Endothelial cell (in vitro differentiated cells): Measurements from ENCODE around the gene USP36. TPM values are rescaled to one million over a fixed set of nuclear protein-coding genes. Genes with fewer than 3 reads are reported as not detected.

Experiments
- DNase-seq: peaks from one replicate; pipeline ENCODE4 v3.0.0; 2021; ENCODE audit warnings: low spot score
- H3K27ac Mint-ChIP-seq: one replicate; pipeline ENCODE4 v1.8.0; 2021; ENCODE audit warnings: mixed read lengths, inconsistent platforms; ENCODE audit not compliant: unreplicated experiment
- H3K27me3 Mint-ChIP-seq: one replicate; pipeline ENCODE4 v1.8.0; 2021; ENCODE audit warnings: mild to moderate bottlenecking, moderate library complexity, mixed read lengths, inconsistent platforms; ENCODE audit not compliant: unreplicated experiment
- H3K36me3 Mint-ChIP-seq: one replicate; pipeline ENCODE4 v1.8.0; 2021; ENCODE audit warnings: mild to moderate bottlenecking, low read depth, mixed read lengths, inconsistent platforms; ENCODE audit not compliant: unreplicated experiment
- H3K4me1 Mint-ChIP-seq: one replicate; pipeline ENCODE4 v1.8.0; 2021; ENCODE audit warnings: mild to moderate bottlenecking, mixed read lengths, inconsistent platforms; ENCODE audit not compliant: unreplicated experiment
- H3K4me3 Mint-ChIP-seq: one replicate; pipeline ENCODE4 v1.8.0; 2021; ENCODE audit warnings: mild to moderate bottlenecking, mixed read lengths, inconsistent platforms; ENCODE audit not compliant: unreplicated experiment
- H3K9me3 Mint-ChIP-seq: one replicate; pipeline ENCODE4 v1.8.0; 2021; ENCODE audit warnings: mixed read lengths, inconsistent platforms; ENCODE audit not compliant: unreplicated experiment
- CTCF ChIP-seq: fragments of 200-600 bp; sonication (generic); IDR thresholded peaks from one replicate; pipeline ENCODE4 v1.5.0; 2021; ENCODE audit warnings: antibody characterized with exemption; ENCODE audit not compliant: unreplicated experiment
- total RNA-seq: library from RNA; stranded (reverse); fragmentation: NEBNext Ultra II Directional; extraction: Animal tissue kit (Norgen Biotek cat#: 25700); gene quantifications from one replicate; pipeline ENCODE4 v1.2.1, GENCODE V29; 2021; ENCODE audit not compliant: unreplicated experiment

USP36 gene
- total RNA-seq, 1 donor from 2014 or later, result 56.7 TPM

DNA sequence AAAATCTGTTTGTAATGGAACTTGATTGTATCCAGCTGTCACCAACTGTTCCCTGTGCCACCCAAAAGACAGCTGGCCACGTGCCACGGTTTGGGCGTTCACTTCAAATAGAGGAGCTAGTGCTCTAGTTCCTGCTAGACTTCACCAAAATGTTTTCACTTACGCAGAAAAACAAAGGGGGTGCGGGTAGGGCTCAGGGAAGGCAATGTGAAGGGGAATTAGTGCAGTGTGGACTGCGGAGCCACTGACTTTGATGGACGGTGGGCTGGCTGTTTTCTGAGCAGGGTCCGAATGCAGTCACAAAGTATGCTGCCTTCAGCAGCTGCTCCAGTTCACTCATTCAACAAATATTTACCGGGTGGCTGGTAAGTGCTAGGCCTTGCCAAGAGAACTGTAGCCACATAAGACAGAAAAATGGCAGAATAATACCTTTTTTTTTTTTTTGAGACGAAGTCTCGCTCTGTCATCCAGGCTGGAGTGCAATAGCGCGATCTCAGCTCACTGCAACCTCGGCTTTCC, 50.9 kb downstream of the USP36 start:
- TF ChIP-seq CTCF, result no peak
- Mint-ChIP-seq H3K4me3 (no peak overlapping the region), H3K27ac (no peak overlapping the region), H3K4me1 (peaks cover 4% of the 10 kb centered on the region), H3K27me3 (no peaks in the 10 kb centered on the region), H3K9me3 (no peaks in the 10 kb centered on the region), H3K36me3 (peaks cover 28% of the 10 kb centered on the region)
- DNase-seq, result no peak

DNA sequence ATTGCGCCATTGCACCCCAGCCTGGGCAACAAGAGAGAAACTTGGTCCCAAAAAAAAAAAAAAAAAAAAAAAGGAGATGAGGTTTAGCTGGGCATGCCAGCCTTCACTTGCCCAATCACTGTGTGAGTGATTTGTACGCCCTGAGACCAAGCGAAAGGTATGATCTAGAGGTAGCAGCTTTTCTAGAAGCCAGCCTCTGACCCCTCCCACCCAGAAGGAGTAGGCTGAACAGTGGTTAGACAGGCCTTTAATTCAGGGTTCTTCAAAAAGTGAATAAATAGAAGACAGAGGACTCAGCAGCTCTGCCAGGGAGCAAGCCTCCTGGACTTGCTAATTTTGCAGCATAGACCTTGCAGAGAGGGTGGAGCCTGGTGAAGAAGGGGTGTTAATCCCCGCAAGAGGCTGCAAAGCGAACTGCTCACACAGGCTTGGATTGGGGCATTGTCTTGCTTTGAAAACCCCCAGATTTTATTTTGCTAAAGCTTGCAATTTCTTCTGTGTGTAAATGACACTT, 51.4 kb downstream of the USP36 start:
- Mint-ChIP-seq H3K36me3 (peaks cover 24% of the 10 kb centered on the region), H3K4me1 (peaks cover 4% of the 10 kb centered on the region), H3K9me3 (no peaks in the 10 kb centered on the region), H3K27ac (no peak overlapping the region), H3K4me3 (no peak overlapping the region), H3K27me3 (no peaks in the 10 kb centered on the region)
- DNase-seq, result no peak
- no peak for TF ChIP-seq CTCF

DNA sequence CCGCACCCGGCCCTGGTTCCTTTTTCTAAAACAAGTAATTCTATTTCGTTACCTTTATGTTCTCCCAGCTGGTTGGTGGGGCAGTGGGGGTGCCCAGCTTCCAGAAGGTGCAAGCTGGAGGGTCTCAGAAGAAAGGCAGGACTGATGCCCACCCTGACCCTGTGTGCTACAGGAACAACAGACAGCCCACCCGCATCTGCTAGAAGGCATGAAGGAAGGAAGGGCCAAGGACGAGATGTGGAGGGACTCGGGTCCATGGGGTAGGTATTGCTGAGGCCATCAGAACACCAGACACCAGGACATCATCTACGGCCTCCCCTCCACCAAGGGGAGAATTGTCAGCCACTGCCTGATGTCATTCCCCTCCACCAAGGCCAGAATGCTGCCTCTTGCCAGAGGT, 52.2 kb downstream of the USP36 start:
- no peaks in the 10 kb centered on the region for H3K9me3 Mint-ChIP-seq
- TF ChIP-seq CTCF, result no peak
- H3K4me1 Mint-ChIP-seq, result no peaks in the 10 kb centered on the region
- H3K27me3 Mint-ChIP-seq, result peaks cover 5% of the 10 kb centered on the region
- no peak overlapping the region for H3K4me3 Mint-ChIP-seq
- H3K36me3 Mint-ChIP-seq, result peaks cover 16% of the 10 kb centered on the region
- H3K27ac Mint-ChIP-seq, result no peak overlapping the region
- no peak for DNase-seq

DNA sequence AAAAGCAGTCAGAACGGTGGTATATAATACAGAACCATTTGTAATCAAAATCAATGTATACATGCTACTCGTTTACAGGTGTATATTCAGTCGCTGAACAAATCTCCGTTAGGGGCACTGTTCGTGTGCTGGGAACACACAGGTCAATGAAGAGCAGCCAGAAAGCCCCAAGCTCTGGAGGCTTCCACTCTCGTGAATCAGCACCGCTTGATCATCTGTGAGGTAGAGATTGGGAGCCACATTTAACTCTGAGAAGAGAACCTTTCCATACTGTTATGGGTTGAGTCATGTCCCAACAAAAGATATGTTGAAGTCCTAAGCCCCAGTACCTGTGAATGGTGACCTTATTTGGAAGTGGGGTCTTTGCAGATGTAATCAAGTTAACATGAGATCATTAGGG, 53.2 kb downstream of the USP36 start:
- DNase-seq, result no peak
- Mint-ChIP-seq H3K36me3 (peaks cover 11% of the 10 kb centered on the region), H3K4me3 (no peak overlapping the region), H3K27ac (no peak overlapping the region), H3K4me1 (peaks cover 2% of the 10 kb centered on the region), H3K9me3 (no peaks in the 10 kb centered on the region), H3K27me3 (peaks cover 8% of the 10 kb centered on the region)
- no peak for TF ChIP-seq CTCF

- Mint-ChIP-seq H3K27me3 (peaks cover 11% of the 10 kb centered on the region), H3K27ac (no peak overlapping the region), H3K36me3 (peaks cover 4% of the 10 kb centered on the region)
Observed at GRCh38 chr17:78785663-78786057, 55.0 kb downstream of the USP36 start.

More at GRCh38 chr17:78785663-78786057, 55.0 kb downstream of the USP36 start:
- Mint-ChIP-seq H3K4me1 (peaks cover 4% of the 10 kb centered on the region), H3K9me3 (no peaks in the 10 kb centered on the region), H3K4me3 (no peak overlapping the region)
- no peak for DNase-seq
- no peak for TF ChIP-seq CTCF
